ENCODE results near the gene OR4F29. TPM values are rescaled to one million over a fixed set of nuclear protein-coding genes. Genes with fewer than 3 reads are reported as not detected.
"Not testable (repeated sequence)": the region's sequence is repeated elsewhere in the genome, so short reads cannot be mapped to it uniquely, and the experiment has no call there.

The OR4F29 gene
- polyA plus RNA-seq = not detected

- H3K36me3 Mint-ChIP-seq, H3K4me3 Mint-ChIP-seq, DNase-seq: not testable (repeated sequence)
Observed at GRCh38 chr1:451578-451977, at the start of gene OR4F29. OR4F29 (minus strand) TSS chr1:451678; CDS start chr1:451678, 0 bp downstream.

More at GRCh38 chr1:451578-451977, at the start of gene OR4F29:
- not testable (repeated sequence) for H3K9me3 Mint-ChIP-seq; H3K27me3 Mint-ChIP-seq (ENCODE audit: low read depth in 3 of 3); H3K4me1 Mint-ChIP-seq; H3K27ac Mint-ChIP-seq

Other genes with a start within 250 kb of the OR4F29 start
- not detected for gene OR4F16, start 235.0 kb upstream of the OR4F29 start, polyA plus RNA-seq

Data from immature natural killer cell (primary cell).